Ishikawa (cell line): ENCODE data around the gene CACNA2D4.

Source experiments
- EGR1 ChIP-seq: IDR thresholded peaks from 2 replicates; pipeline ENCODE4 v1.6.1; 2012
- EP300 ChIP-seq: IDR thresholded peaks from 2 replicates; pipeline ENCODE4 v1.6.1; 2012; ENCODE audit warnings: borderline replicate concordance
- TEAD4 ChIP-seq: IDR thresholded peaks from 2 replicates; pipeline ENCODE4 v1.6.1; 2012

DNA sequence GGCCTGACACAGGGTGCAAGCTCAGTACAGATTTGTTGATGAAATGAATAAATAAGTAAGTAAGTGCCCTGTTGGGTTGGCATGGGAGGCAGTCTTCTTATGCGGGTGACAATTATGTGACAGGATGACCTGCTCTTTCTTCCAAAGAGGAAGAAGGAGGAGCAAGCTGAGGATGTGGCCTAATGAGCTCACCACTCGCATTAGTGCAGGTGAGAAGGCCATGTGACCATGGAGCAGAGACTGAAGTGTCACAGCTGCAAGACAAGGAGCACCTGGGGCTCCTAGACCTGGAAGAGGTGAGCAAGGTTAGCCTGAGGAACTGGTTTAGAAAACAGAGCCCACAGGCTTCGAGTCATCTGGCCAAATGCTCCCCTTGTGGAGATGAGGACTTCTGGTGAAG is 63.2 kb downstream of the CACNA2D4 start:
- TF ChIP-seq TEAD4 (no peak), EP300 (no peak), EGR1 (no peak)
